Spleen (tissue), 11 donors: Measurements from ENCODE around the gene LDAH. TPM values are rescaled to one million over a fixed set of nuclear protein-coding genes. Genes with fewer than 3 reads are reported as not detected.

ENCODE experiments used
- DNase-seq: peaks from one replicate; pipeline ENCODE4 v3.0.0-alpha.2; 2020
- H3K27ac ChIP-seq, 8 donors: fragments of 200-600 bp; sonication (generic) in 7 of 8; 1 replicate in 4 of 8; 2 replicates in 4 of 8; pipeline versions ENCODE4 v1.5.0 to v1.8.0; 2016 to 2021; ENCODE audit warnings: inconsistent platforms in 4 of 8, mild to moderate bottlenecking in 4 of 8, moderate library complexity in 1 of 8
- H3K27me3 ChIP-seq, 7 donors: fragments of 200-600 bp; sonication (generic) in 6 of 7; replicated peaks in 1 of 7; 1 replicate in 4 of 7; 2 replicates in 3 of 7; pipeline versions ENCODE4 v1.5.0 to v1.8.0; 2016 to 2021; ENCODE audit warnings: inconsistent platforms in 3 of 7, mild to moderate bottlenecking in 1 of 7
- H3K36me3 ChIP-seq, 6 donors: fragments of 200-600 bp; sonication (generic) in 5 of 6; 1 replicate in 4 of 6; 2 replicates in 2 of 6; pipeline versions ENCODE4 v1.5.0 to v1.8.0; 2016 to 2021; ENCODE audit warnings: inconsistent platforms in 2 of 6
- H3K4me1 ChIP-seq, 6 donors: fragments of 200-600 bp; sonication (generic) in 5 of 6; 1 replicate in 3 of 6; 2 replicates in 3 of 6; pipeline versions ENCODE4 v1.5.0 to v1.8.0; 2016 to 2021; ENCODE audit warnings: inconsistent platforms in 3 of 6
- H3K4me3 ChIP-seq, 8 donors: fragments of 200-600 bp; sonication (generic) in 7 of 8; 1 replicate in 4 of 8; 2 replicates in 4 of 8; pipeline versions ENCODE4 v1.5.0 to v1.8.0; 2016 to 2021; ENCODE audit warnings: inconsistent platforms in 4 of 8, mild to moderate bottlenecking in 4 of 8, moderate library complexity in 2 of 8
- H3K9me3 ChIP-seq, 8 donors: fragments of 200-600 bp; sonication (generic) in 7 of 8; 1 replicate in 4 of 8; 2 replicates in 4 of 8; pipeline versions ENCODE4 v1.5.0 to v1.8.0; 2016 to 2021; ENCODE audit warnings: inconsistent platforms in 4 of 8
- CTCF ChIP-seq, 11 experiments: fragments of 200-600 bp in 7 of 11; fragments of 450-650 bp in 4 of 11; sonication (generic) in 4 of 11; IDR thresholded peaks in 8 of 11; conservative IDR thresholded peaks in 3 of 11; 1 replicate in 7 of 11; 2 replicates in 4 of 11; pipeline versions ENCODE4 v1.4.0 to v1.8.0; 2016 to 2021; ENCODE audit warnings: antibody characterized with exemption in 11 of 11, inconsistent platforms in 4 of 11, mild to moderate bottlenecking in 1 of 11
- POLR2A ChIP-seq, 3 donors: fragments of 450-650 bp; IDR thresholded peaks; one replicate each; pipeline ENCODE4 v1.5.1; 2017; ENCODE audit warnings: antibody characterized with exemption in 3 of 3, mild to moderate bottlenecking in 1 of 3
- POLR2AphosphoS5 ChIP-seq, 3 donors: sonication (generic); formaldehyde crosslinking; IDR thresholded peaks; one replicate each; pipeline ENCODE4 v1.5.1; 2017; ENCODE audit warnings: antibody characterized with exemption in 3 of 3
- WGBS, 5 donors: extraction: QIAGEN DNeasy Blood & Tissue Kit in 3 of 5; methylation state at CpG; one replicate each; pipeline versions ENCODE4 v1.1.5 to v1.1.7; 2013 to 2018; 5-methylcytosine and 5-hydroxymethylcytosine counted together
- intact Hi-C: fragments of 100-400 bp; cut with DNase I; formaldehyde crosslinking; loops from one replicate; pipeline ENCODE4 v1.15.0; 2023; ENCODE audit warnings: low total_unique reads
- polyA plus RNA-seq, 3 donors: library from polyadenylated mRNA; stranded (reverse); fragments of 200-250 nt; gene quantifications; one replicate each; pipeline ENCODE4 v1.2.1, GENCODE V29; 2013
- total RNA-seq, 7 donors: library from RNA; depleted of rRNA in 3 of 7; stranded (reverse); fragments of >200 nt in 3 of 7; fragmentation: NEBNext Ultra II Directional in 4 of 7; extraction: Animal tissue kit (Norgen Biotek cat#: 25700) in 4 of 7; gene quantifications; one replicate each; pipeline versions ENCODE4 v1.1.0 to v1.2.1, GENCODE V29; 2016 to 2021
- donor health status: healthy with polysubstance abuse.
- donor health status: DM: no; HTN: no; CAD: no; lungs with moderate emphysema.
- donor health status: DM: no; HTN: no; CAD: no.
- donor health status: Bipolar disorder and iron deficiency.
- donor health status: healthy.
- donor health status: DM: no; HTN: no; CAD: no.
- donor health status: DM: yes; HTN: yes; CAD: no.

The LDAH gene
- total and polyA plus RNA-seq, 10 donors: 5.8 to 33.2 (median 21.1) TPM

- peaks cover 5 to 87% (median 56%) of the 10 kb centered on the region in 6 donors for H3K4me1 ChIP-seq
- H3K36me3 ChIP-seq: peaks cover 0 to 7% (median 0%) of the 10 kb centered on the region in 6 donors
- no peak for DNase-seq
- 23 to 60% (median 36%) methylated on average over 19 to 60 of the region's 60 CpGs for WGBS, 5 donors
- H3K27ac ChIP-seq: no peak overlapping the region
- no peak for TF ChIP-seq CTCF (IDR thresholded peaks at IDR 0.05 in 8 of 11, conservative IDR thresholded peaks at IDR 0.05 in 3 of 11)
- no peak for TF ChIP-seq POLR2A (IDR thresholded peaks at IDR 0.05)
- peak in 1 of 3 donors; percentile 26 for TF ChIP-seq POLR2AphosphoS5 (IDR thresholded peaks at IDR 0.05)
- peaks cover 0 to 83% (median 67%) of the 10 kb centered on the region in 7 donors for H3K27me3 ChIP-seq
- H3K9me3 ChIP-seq: no peaks in the 10 kb centered on the region
- H3K4me3 ChIP-seq: peak overlapping the region in 1 of 8 donors; percentile 38
- intact Hi-C loops: no loop called here
Observed at GRCh38 chr2:20671036-20671735, 151.7 kb downstream of the LDAH start.

- H3K4me1 ChIP-seq: peaks cover 12 to 87% (median 59%) of the 10 kb centered on the region in 6 donors
- intact Hi-C loops: no loop called here
- peaks cover 0 to 7% (median 0%) of the 10 kb centered on the region in 6 donors for H3K36me3 ChIP-seq
- 25 to 43% (median 35%) methylated on average over 50 to 83 of the region's 83 CpGs for WGBS, 5 donors
- H3K27me3 ChIP-seq: peaks cover 0 to 90% (median 74%) of the 10 kb centered on the region in 7 donors
- H3K27ac ChIP-seq: no peak overlapping the region
- no peak for DNase-seq
- TF ChIP-seq POLR2AphosphoS5 (IDR thresholded peaks at IDR 0.05) (no peak), POLR2A (IDR thresholded peaks at IDR 0.05) (no peak), CTCF (IDR thresholded peaks at IDR 0.05 in 8 of 11, conservative IDR thresholded peaks at IDR 0.05 in 3 of 11) (no peak)
- peak overlapping the region in 2 of 8 donors; percentile 8 to 38 for H3K4me3 ChIP-seq
- no peaks in the 10 kb centered on the region for H3K9me3 ChIP-seq
Observed at GRCh38 chr2:20670315-20671035, 152.4 kb downstream of the LDAH start.

- H3K4me3 ChIP-seq: peak overlapping the region in 1 of 8 donors; percentile 38
- peaks cover 15 to 87% (median 59%) of the 10 kb centered on the region in 6 donors for H3K4me1 ChIP-seq
- TF ChIP-seq POLR2AphosphoS5 (IDR thresholded peaks at IDR 0.05): no peak
- no peak for TF ChIP-seq POLR2A (IDR thresholded peaks at IDR 0.05)
- no peak for TF ChIP-seq CTCF (IDR thresholded peaks at IDR 0.05 in 8 of 11, conservative IDR thresholded peaks at IDR 0.05 in 3 of 11)
- H3K27ac ChIP-seq: no peak overlapping the region
- WGBS, 5 donors: 30 to 62% (median 41%) methylated on average over 37 to 45 of the region's 45 CpGs
- no peaks in the 10 kb centered on the region for H3K9me3 ChIP-seq
- intact Hi-C loops: no loop called here
- DNase-seq: no peak
- peaks cover 0 to 7% (median 0%) of the 10 kb centered on the region in 6 donors for H3K36me3 ChIP-seq
- peaks cover 0 to 97% (median 82%) of the 10 kb centered on the region in 7 donors for H3K27me3 ChIP-seq
Observed at GRCh38 chr2:20669562-20670314, 153.2 kb downstream of the LDAH start.
